ENCODE data around the gene RAB31.

RAB31 gene

GRCh38 chr18:9846162-9846925 lies 138.2 kb downstream of the RAB31 start:
- no peak for TF ChIP-seq PAX5 (IDR thresholded peaks at IDR 0.05; ENCODE audit: insufficient read depth, low read length, severe bottlenecking)
- no peak for TF ChIP-seq POLR2A (IDR thresholded peaks at IDR 0.05; ENCODE audit: low read depth, low read length)
- TF ChIP-seq SPI1 (IDR thresholded peaks at IDR 0.05; ENCODE audit: low read depth, low read length), result no peak
- no peak for TF ChIP-seq POU2F2 (IDR thresholded peaks at IDR 0.05; ENCODE audit: low read depth, low read length)
- TF ChIP-seq TAF1 (IDR thresholded peaks at IDR 0.05; ENCODE audit: low read depth, low read length), result no peak
- no peak for TF ChIP-seq POLR2AphosphoS5 (IDR thresholded peaks at IDR 0.05; ENCODE audit: low read depth, low read length)
- FAIRE-seq (no peak), DNase-seq (ENCODE audit: insufficient read length, low spot score) (no peak)

GRCh38 chr18:9848170-9848879 lies 140.2 kb downstream of the RAB31 start:
- DNase-seq (ENCODE audit: insufficient read length, low spot score), result no peak
- no peak for FAIRE-seq
- TF ChIP-seq POU2F2 (IDR thresholded peaks at IDR 0.05; ENCODE audit: low read depth, low read length) (no peak), POLR2AphosphoS5 (IDR thresholded peaks at IDR 0.05; ENCODE audit: low read depth, low read length) (no peak), TAF1 (IDR thresholded peaks at IDR 0.05; ENCODE audit: low read depth, low read length) (no peak), POLR2A (IDR thresholded peaks at IDR 0.05; ENCODE audit: low read depth, low read length) (no peak), SPI1 (IDR thresholded peaks at IDR 0.05; ENCODE audit: low read depth, low read length) (no peak)

- FAIRE-seq, result peak; percentile 68
- TF ChIP-seq POLR2A (IDR thresholded peaks at IDR 0.05; ENCODE audit: low read depth, low read length), result no peak
- no peak for TF ChIP-seq POU2F2 (IDR thresholded peaks at IDR 0.05; ENCODE audit: low read depth, low read length)
- no peak for TF ChIP-seq TAF1 (IDR thresholded peaks at IDR 0.05; ENCODE audit: low read depth, low read length)
- no peak for TF ChIP-seq SPI1 (IDR thresholded peaks at IDR 0.05; ENCODE audit: low read depth, low read length)
- TF ChIP-seq PAX5 (IDR thresholded peaks at IDR 0.05; ENCODE audit: insufficient read depth, low read length, severe bottlenecking), result no peak
- TF ChIP-seq POLR2AphosphoS5 (IDR thresholded peaks at IDR 0.05; ENCODE audit: low read depth, low read length), result no peak
- DNase-seq (ENCODE audit: insufficient read length, low spot score), result no peak
These were observed 141.5 kb downstream of the RAB31 start for GRCh38 chr18:9849407-9850283.

GRCh38 chr18:9850309-9850708 lies 142.2 kb downstream of the RAB31 start:
- TF ChIP-seq TAF1 (IDR thresholded peaks at IDR 0.05; ENCODE audit: low read depth, low read length) (no peak), PAX5 (IDR thresholded peaks at IDR 0.05; ENCODE audit: insufficient read depth, low read length, severe bottlenecking) (no peak), SPI1 (IDR thresholded peaks at IDR 0.05; ENCODE audit: low read depth, low read length) (no peak), POLR2AphosphoS5 (IDR thresholded peaks at IDR 0.05; ENCODE audit: low read depth, low read length) (no peak), POLR2A (IDR thresholded peaks at IDR 0.05; ENCODE audit: low read depth, low read length) (no peak), POU2F2 (IDR thresholded peaks at IDR 0.05; ENCODE audit: low read depth, low read length) (no peak)
- FAIRE-seq (no peak), DNase-seq (ENCODE audit: insufficient read length, low spot score) (no peak)

GRCh38 chr18:9851511-9851910 lies 143.4 kb downstream of the RAB31 start:
- FAIRE-seq (no peak), DNase-seq (ENCODE audit: insufficient read length, low spot score) (no peak)
- no peak for TF ChIP-seq PAX5 (IDR thresholded peaks at IDR 0.05; ENCODE audit: insufficient read depth, low read length, severe bottlenecking)
- TF ChIP-seq SPI1 (IDR thresholded peaks at IDR 0.05; ENCODE audit: low read depth, low read length), result no peak
- no peak for TF ChIP-seq POLR2AphosphoS5 (IDR thresholded peaks at IDR 0.05; ENCODE audit: low read depth, low read length)
- TF ChIP-seq POU2F2 (IDR thresholded peaks at IDR 0.05; ENCODE audit: low read depth, low read length), result no peak
- no peak for TF ChIP-seq TAF1 (IDR thresholded peaks at IDR 0.05; ENCODE audit: low read depth, low read length)
- TF ChIP-seq POLR2A (IDR thresholded peaks at IDR 0.05; ENCODE audit: low read depth, low read length), result no peak

GRCh38 chr18:9852266-9853081 lies 144.4 kb downstream of the RAB31 start:
- TF ChIP-seq POLR2A (IDR thresholded peaks at IDR 0.05; ENCODE audit: low read depth, low read length) (no peak), POU2F2 (IDR thresholded peaks at IDR 0.05; ENCODE audit: low read depth, low read length) (no peak), SPI1 (IDR thresholded peaks at IDR 0.05; ENCODE audit: low read depth, low read length) (no peak), PAX5 (IDR thresholded peaks at IDR 0.05; ENCODE audit: insufficient read depth, low read length, severe bottlenecking) (no peak), TAF1 (IDR thresholded peaks at IDR 0.05; ENCODE audit: low read depth, low read length) (no peak), POLR2AphosphoS5 (IDR thresholded peaks at IDR 0.05; ENCODE audit: low read depth, low read length) (no peak)
- DNase-seq (ENCODE audit: insufficient read length, low spot score) (no peak), FAIRE-seq (no peak)

GRCh38 chr18:9854801-9855676 lies 146.9 kb downstream of the RAB31 start:
- DNase-seq (ENCODE audit: insufficient read length, low spot score) (no peak), FAIRE-seq (no peak)
- TF ChIP-seq POLR2A (IDR thresholded peaks at IDR 0.05; ENCODE audit: low read depth, low read length), result no peak

- TF ChIP-seq SPI1 (IDR thresholded peaks at IDR 0.05; ENCODE audit: low read depth, low read length) (no peak), POLR2A (IDR thresholded peaks at IDR 0.05; ENCODE audit: low read depth, low read length) (no peak), POU2F2 (IDR thresholded peaks at IDR 0.05; ENCODE audit: low read depth, low read length) (no peak), POLR2AphosphoS5 (IDR thresholded peaks at IDR 0.05; ENCODE audit: low read depth, low read length) (no peak), PAX5 (IDR thresholded peaks at IDR 0.05; ENCODE audit: insufficient read depth, low read length, severe bottlenecking) (no peak), TAF1 (IDR thresholded peaks at IDR 0.05; ENCODE audit: low read depth, low read length) (no peak)
- FAIRE-seq (no peak), DNase-seq (ENCODE audit: insufficient read length, low spot score) (no peak)
These were observed 147.6 kb downstream of the RAB31 start for GRCh38 chr18:9855681-9856080.

Data from GM12891 (cell line).